Measurements from ENCODE around the gene DARS1. TPM values are rescaled to one million over a fixed set of nuclear protein-coding genes. Genes with fewer than 3 reads are reported as not detected.

Gene DARS1
- total and polyA plus RNA-seq, 2 experiments from 2014 or later, result 115 to 148 TPM

- TF ChIP-seq POLR2AphosphoS5 (IDR thresholded peaks at IDR 0.05; ENCODE audit: low read depth) (no peak), EZH2 (IDR thresholded peaks at IDR 0.05; ENCODE audit: low read depth, unreplicated experiment) (no peak), ZNF331 (CRISPR knock-in tag; IDR thresholded peaks at IDR 0.05; ENCODE audit: low read depth) (no peak), NANOG (IDR thresholded peaks at IDR 0.05; ENCODE audit: borderline replicate concordance) (no peak), CTCF (conservative IDR thresholded peaks at IDR 0.05; ENCODE audit: low read depth in 2 of 2) (no peak), EZH2phosphoT487 (IDR thresholded peaks at IDR 0.05; ENCODE audit: unreplicated experiment) (no peak), CREB1 (CRISPR knock-in tag; IDR thresholded peaks at IDR 0.05; ENCODE audit: low read depth) (no peak)
- TF ChIP-seq, protein P1, sequence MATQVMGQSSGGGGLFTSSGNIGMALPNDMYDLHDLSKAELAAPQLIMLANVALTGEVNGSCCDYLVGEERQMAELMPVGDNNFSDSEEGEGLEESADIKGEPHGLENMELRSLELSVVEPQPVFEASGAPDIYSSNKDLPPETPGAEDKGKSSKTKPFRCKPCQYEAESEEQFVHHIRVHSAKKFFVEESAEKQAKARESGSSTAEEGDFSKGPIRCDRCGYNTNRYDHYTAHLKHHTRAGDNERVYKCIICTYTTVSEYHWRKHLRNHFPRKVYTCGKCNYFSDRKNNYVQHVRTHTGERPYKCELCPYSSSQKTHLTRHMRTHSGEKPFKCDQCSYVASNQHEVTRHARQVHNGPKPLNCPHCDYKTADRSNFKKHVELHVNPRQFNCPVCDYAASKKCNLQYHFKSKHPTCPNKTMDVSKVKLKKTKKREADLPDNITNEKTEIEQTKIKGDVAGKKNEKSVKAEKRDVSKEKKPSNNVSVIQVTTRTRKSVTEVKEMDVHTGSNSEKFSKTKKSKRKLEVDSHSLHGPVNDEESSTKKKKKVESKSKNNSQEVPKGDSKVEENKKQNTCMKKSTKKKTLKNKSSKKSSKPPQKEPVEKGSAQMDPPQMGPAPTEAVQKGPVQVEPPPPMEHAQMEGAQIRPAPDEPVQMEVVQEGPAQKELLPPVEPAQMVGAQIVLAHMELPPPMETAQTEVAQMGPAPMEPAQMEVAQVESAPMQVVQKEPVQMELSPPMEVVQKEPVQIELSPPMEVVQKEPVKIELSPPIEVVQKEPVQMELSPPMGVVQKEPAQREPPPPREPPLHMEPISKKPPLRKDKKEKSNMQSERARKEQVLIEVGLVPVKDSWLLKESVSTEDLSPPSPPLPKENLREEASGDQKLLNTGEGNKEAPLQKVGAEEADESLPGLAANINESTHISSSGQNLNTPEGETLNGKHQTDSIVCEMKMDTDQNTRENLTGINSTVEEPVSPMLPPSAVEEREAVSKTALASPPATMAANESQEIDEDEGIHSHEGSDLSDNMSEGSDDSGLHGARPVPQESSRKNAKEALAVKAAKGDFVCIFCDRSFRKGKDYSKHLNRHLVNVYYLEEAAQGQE (IDR thresholded peaks at IDR 0.05; ENCODE audit: unreplicated experiment), result no peak
These were observed 48.9 kb downstream of the DARS1 start (continued) for GRCh38 chr2:135936524-135936923.

GRCh38 chr2:135935914-135936313, 49.5 kb downstream of the DARS1 start:
- no peak overlapping the region for H3K4me3 Mint-ChIP-seq
- no peaks in the 10 kb centered on the region for H3K27me3 ChIP-seq (ENCODE audit: insufficient read depth)
- peaks cover 31% of the 10 kb centered on the region for H3K79me2 ChIP-seq (replicated peaks; ENCODE audit: insufficient read depth)
- H3K4me1 Mint-ChIP-seq, result peaks cover 18% of the 10 kb centered on the region; the same call in 2 of the 3 replicates
- no peaks in the 10 kb centered on the region for H3K9me3 Mint-ChIP-seq
- H3K27ac Mint-ChIP-seq, result no peak overlapping the region
- 0 out of 2 replicates have a peak, but pooled peaks cover 7% of the 10 kb centered on the region for H3K4me1 ChIP-seq (ENCODE audit: insufficient read depth)
- ATAC-seq, result no peak
- no peaks in the 10 kb centered on the region; the same call in 1 of the 2 replicates for H3F3A ChIP-seq (replicated peaks; ENCODE audit: low read depth)
- DNase-seq (ENCODE audit: low spot score), result no peak
- H3K27ac ChIP-seq (ENCODE audit: low read depth), result peak overlapping the region; percentile 1; the same call in 1 of the 2 replicates
- H3K36me3 Mint-ChIP-seq (ENCODE audit: low read depth), result peaks cover 34% of the 10 kb centered on the region
- no peak overlapping the region for H3K4me3 ChIP-seq
- H3K9me2 ChIP-seq (ENCODE audit: insufficient read depth), result no peaks in the 10 kb centered on the region
- H3K36me3 ChIP-seq (ENCODE audit: insufficient read depth), result peaks cover 2% of the 10 kb centered on the region; the same call in 1 of the 2 replicates
- peaks cover 10% of the 10 kb centered on the region; the same call in 1 of the 2 replicates for H4K20me1 ChIP-seq (replicated peaks; ENCODE audit: insufficient read depth)
- no peak overlapping the region for H3K4me2 ChIP-seq
- TF ChIP-seq, protein P1 (IDR thresholded peaks at IDR 0.05; ENCODE audit: unreplicated experiment), result no peak
- no peak for TF ChIP-seq CREB1 (CRISPR knock-in tag; IDR thresholded peaks at IDR 0.05; ENCODE audit: low read depth)
- H3K27me3 Mint-ChIP-seq (ENCODE audit: insufficient read depth, low read depth, poor library complexity), result no peaks in the 10 kb centered on the region
- no peak overlapping the region for H2AFZ ChIP-seq

All from GM23338 (cell line).